ENCODE results near the gene FOXO3.

The FOXO3 gene

GRCh38 chr6:108579328-108579721 is 18.6 kb downstream of the FOXO3 start:
- H3K9me3 ChIP-seq, result no peaks in the 10 kb centered on the region
- no peak for TF ChIP-seq CTCF (IDR thresholded peaks at IDR 0.05)
- peaks cover 7% of the 10 kb centered on the region for H3K36me3 ChIP-seq
- H3K4me1 ChIP-seq (ENCODE audit: control insufficient read depth in 1 of 2, insufficient read depth in 1 of 2, low read depth in 1 of 2, low read length in 1 of 2), result peaks cover 35 to 78% of the 10 kb centered on the region in 2 experiments
- H3K27me3 ChIP-seq, result no peaks in the 10 kb centered on the region
- no peak overlapping the region for H3K4me3 ChIP-seq (ENCODE audit: low read depth in 1 of 2, low read length in 1 of 2)
- H3K27ac ChIP-seq, result peak overlapping the region; percentile 21

- Histone ChIP-seq H3K9me3 (no peaks in the 10 kb centered on the region), H3K4me3 (ENCODE audit: low read depth in 1 of 2, low read length in 1 of 2) (no peak overlapping the region), H3K36me3 (peaks cover 7% of the 10 kb centered on the region), H3K27ac (peak overlapping the region; percentile 70), H3K27me3 (no peaks in the 10 kb centered on the region), H3K4me1 (ENCODE audit: control insufficient read depth in 1 of 2, insufficient read depth in 1 of 2, low read depth in 1 of 2, low read length in 1 of 2) (peaks cover 35 to 71% of the 10 kb centered on the region in 2 experiments)
- TF ChIP-seq CTCF (IDR thresholded peaks at IDR 0.05), result no peak
Observed at GRCh38 chr6:108580646-108581045, 19.9 kb downstream of the FOXO3 start.

- Histone ChIP-seq H3K27ac (peak overlapping the region; percentile 70), H3K4me3 (ENCODE audit: low read depth in 1 of 2, low read length in 1 of 2) (no peak overlapping the region), H3K4me1 (ENCODE audit: control insufficient read depth in 1 of 2, insufficient read depth in 1 of 2, low read depth in 1 of 2, low read length in 1 of 2) (peaks cover 29 to 64% of the 10 kb centered on the region in 2 experiments)
Observed at GRCh38 chr6:108581237-108581931, 20.7 kb downstream of the FOXO3 start.

GRCh38 chr6:108581932-108582475 is 21.3 kb downstream of the FOXO3 start:
- Histone ChIP-seq H3K9me3 (no peaks in the 10 kb centered on the region), H3K4me1 (ENCODE audit: control insufficient read depth in 1 of 2, insufficient read depth in 1 of 2, low read depth in 1 of 2, low read length in 1 of 2) (peaks cover 23 to 62% of the 10 kb centered on the region in 2 experiments), H3K4me3 (ENCODE audit: low read depth in 1 of 2, low read length in 1 of 2) (no peak overlapping the region), H3K27ac (peak overlapping the region; percentile 70), H3K27me3 (no peaks in the 10 kb centered on the region), H3K36me3 (peaks cover 7% of the 10 kb centered on the region)
- no peak for TF ChIP-seq CTCF (IDR thresholded peaks at IDR 0.05)

More at GRCh38 chr6:108581237-108581931, 20.7 kb downstream of the FOXO3 start:
- peaks cover 7% of the 10 kb centered on the region for H3K36me3 ChIP-seq
- TF ChIP-seq CTCF (IDR thresholded peaks at IDR 0.05), result no peak
- no peaks in the 10 kb centered on the region for H3K9me3 ChIP-seq
- H3K27me3 ChIP-seq, result no peaks in the 10 kb centered on the region

- no peak for TF ChIP-seq CTCF (IDR thresholded peaks at IDR 0.05)
- H3K4me1 ChIP-seq (ENCODE audit: control insufficient read depth in 1 of 2, insufficient read depth in 1 of 2, low read depth in 1 of 2, low read length in 1 of 2), result peaks cover 17 to 62% of the 10 kb centered on the region in 2 experiments
- H3K4me3 ChIP-seq (ENCODE audit: low read depth in 1 of 2, low read length in 1 of 2), result no peak overlapping the region
- peak overlapping the region; percentile 70 for H3K27ac ChIP-seq
- H3K27me3 ChIP-seq, result no peaks in the 10 kb centered on the region
- peaks cover 7% of the 10 kb centered on the region for H3K36me3 ChIP-seq
- no peaks in the 10 kb centered on the region for H3K9me3 ChIP-seq
Observed at GRCh38 chr6:108582618-108583017, 21.9 kb downstream of the FOXO3 start.

Data from neutrophil (primary cell).